CD4-positive, alpha-beta memory T cell (primary cell): ENCODE data around the gene NOCT. TPM values are rescaled to one million over a fixed set of nuclear protein-coding genes. Genes with fewer than 3 reads are reported as not detected.

Source experiments
- CTCF ChIA-PET: fragments of 350-600 bp; sonication (Branson Sonifier 250); formaldehyde crosslinking; loops from one replicate; lab custom pipeline; 2021; ENCODE audit warnings: inconsistent platforms; ENCODE audit not compliant: partially characterized antibody; lab: Charles Lee
- POLR2A ChIA-PET: fragments of 350-600 bp; sonication (Branson Sonifier 250); formaldehyde crosslinking; loops from one replicate; lab custom pipeline; 2021; ENCODE audit not compliant: partially characterized antibody; lab: Charles Lee
- DNase-seq, 5 donors: peaks; one replicate each; pipeline versions ENCODE4 v3.0.0 to v3.0.0-alpha.2; 2020 to 2022; ENCODE audit warnings: mixed read lengths in 1 of 5
- H3K27ac ChIP-seq: one replicate; pipeline ENCODE4 v1.7.0; 2013; ENCODE audit warnings: low read depth, low read length
- H3K27me3 ChIP-seq: 2 replicates; pipeline ENCODE4 v1.7.0; 2013; ENCODE audit warnings: mild to moderate bottlenecking, low read length, moderate library complexity; ENCODE audit not compliant: insufficient read depth
- H3K36me3 ChIP-seq: 2 replicates; pipeline ENCODE4 v1.7.0; 2013; ENCODE audit warnings: mild to moderate bottlenecking, low read length, moderate library complexity; ENCODE audit not compliant: insufficient read depth
- H3K4me1 ChIP-seq: 2 replicates; pipeline ENCODE4 v1.7.0; 2013; ENCODE audit warnings: mild to moderate bottlenecking, low read length, moderate library complexity; ENCODE audit not compliant: insufficient read depth
- H3K4me3 ChIP-seq, 2 donors: one replicate each; pipeline ENCODE4 v1.7.0; 2013; ENCODE audit warnings: low read length in 2 of 2, mild to moderate bottlenecking in 1 of 2
- H3K9me3 ChIP-seq, 2 donors: one replicate each; pipeline ENCODE4 v1.7.0; 2013; ENCODE audit warnings: low read length in 2 of 2, control low read depth in 1 of 2; ENCODE audit not compliant: control insufficient read depth in 1 of 2
- H3K27ac Mint-ChIP-seq, 7 donors: one replicate each; pipeline ENCODE4 v1.8.0; 2020 to 2021; ENCODE audit warnings: mixed read lengths in 7 of 7, mild to moderate bottlenecking in 6 of 7, inconsistent platforms in 3 of 7, moderate library complexity in 3 of 7
- H3K27me3 Mint-ChIP-seq, 2 donors: one replicate each; pipeline ENCODE4 v1.8.0; 2020 to 2021; ENCODE audit warnings: mixed read lengths in 2 of 2
- H3K36me3 Mint-ChIP-seq, 2 donors: one replicate each; pipeline ENCODE4 v1.8.0; 2020 to 2021; ENCODE audit warnings: mixed read lengths in 2 of 2, inconsistent platforms in 1 of 2, mild to moderate bottlenecking in 1 of 2
- H3K4me1 Mint-ChIP-seq, 4 donors: one replicate each; pipeline ENCODE4 v1.8.0; 2020 to 2021; ENCODE audit warnings: mixed read lengths in 4 of 4, mild to moderate bottlenecking in 1 of 4
- H3K4me3 Mint-ChIP-seq, 8 donors: one replicate each; pipeline ENCODE4 v1.8.0; 2020 to 2021; ENCODE audit warnings: mixed read lengths in 8 of 8, mild to moderate bottlenecking in 7 of 8, moderate library complexity in 6 of 8, inconsistent platforms in 3 of 8
- H3K9me3 Mint-ChIP-seq, 8 donors: one replicate each; pipeline ENCODE4 v1.8.0; 2020 to 2021; ENCODE audit warnings: mixed read lengths in 8 of 8, mild to moderate bottlenecking in 5 of 8, inconsistent platforms in 3 of 8, moderate library complexity in 1 of 8
- intact Hi-C: fragments of 100-400 bp; cut with micrococcal nuclease; formaldehyde crosslinking; loops from one replicate; pipeline ENCODE4 v1.15.1; 2023
- polyA plus RNA-seq, 2 donors: library from polyadenylated mRNA; unstranded; fragments of 300-500 nt; fragmentation: Illumina TruSeq; gene quantifications; one replicate each; pipeline ENCODE4 v1.2.3, GENCODE V29; 2021
- total RNA-seq, 2 experiments: library from RNA; stranded (reverse); gene quantifications; one replicate each; pipeline ENCODE4 v1.2.3, GENCODE V29; 2021

The NOCT gene
- total and polyA plus RNA-seq, 4 experiments from 2014 or later = 0.14 to 1.7 (median 1.1) TPM

DNA sequence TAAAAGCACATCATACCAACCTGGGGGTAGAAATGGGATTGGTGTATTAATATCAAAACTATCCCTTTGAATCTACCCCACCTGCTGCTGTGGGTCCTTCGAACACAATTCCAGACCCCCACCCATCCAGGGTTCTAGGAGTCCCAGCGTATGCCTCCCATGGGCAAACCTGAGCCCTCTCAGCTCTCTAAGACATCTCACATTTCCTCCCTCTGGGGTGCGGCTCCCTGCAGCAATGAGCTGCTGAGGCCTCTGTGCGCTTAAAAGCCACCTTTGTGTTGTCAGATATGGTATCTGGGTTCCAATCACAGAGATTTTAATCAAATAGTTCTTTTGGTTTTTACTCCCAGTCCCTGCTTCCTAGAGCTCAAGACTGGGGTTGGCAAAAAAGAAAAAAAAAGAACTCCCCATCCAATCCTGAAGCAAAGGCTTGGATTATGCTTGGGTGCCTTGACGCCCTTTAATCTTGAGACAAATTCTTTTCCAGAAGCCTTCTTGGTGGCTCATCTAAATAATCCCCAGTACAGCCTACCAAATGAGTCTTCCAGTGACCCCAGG, 37.5 kb upstream of the NOCT start:
- no peak overlapping the region for H3K27ac Mint-ChIP-seq
- H3K36me3 Mint-ChIP-seq = no peaks in the 10 kb centered on the region
- H3K4me3 Mint-ChIP-seq = no peak overlapping the region
- H3K27me3 Mint-ChIP-seq = peaks cover 1% of the 10 kb centered on the region in 2 donors
- CTCF ChIA-PET = no interaction called here
- Histone ChIP-seq H3K27ac (no peak overlapping the region), H3K27me3 (no peaks in the 10 kb centered on the region), H3K4me3 (no peak overlapping the region), H3K4me1 (no peaks in the 10 kb centered on the region), H3K36me3 (no peaks in the 10 kb centered on the region), H3K9me3 (no peaks in the 10 kb centered on the region)
- intact Hi-C loops = no loop called here
- H3K4me1 Mint-ChIP-seq = no peaks in the 10 kb centered on the region
- POLR2A ChIA-PET = no interaction called here
- H3K9me3 Mint-ChIP-seq = no peaks in the 10 kb centered on the region
- DNase-seq = no peak

DNA sequence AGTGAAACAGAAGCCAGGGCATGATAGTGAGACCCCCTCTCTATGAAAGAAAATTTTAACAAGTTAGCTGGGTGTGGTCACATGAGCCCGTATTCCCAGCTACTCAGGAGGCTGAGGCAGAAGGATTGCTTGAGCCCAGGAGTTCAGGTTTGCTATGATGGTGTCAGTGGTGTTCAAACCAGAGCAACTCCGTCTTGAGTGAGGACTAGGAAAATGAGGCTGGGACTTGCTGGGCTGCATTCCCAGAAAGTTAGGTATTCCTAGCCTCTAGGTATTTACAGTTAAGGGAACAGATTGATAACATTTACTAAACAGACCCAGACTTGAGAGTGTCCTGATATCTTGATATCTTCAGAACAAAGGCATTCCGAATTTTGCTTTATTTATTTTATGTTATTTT, 37.0 kb upstream of the NOCT start:
- Mint-ChIP-seq H3K4me1 (no peaks in the 10 kb centered on the region), H3K9me3 (no peaks in the 10 kb centered on the region), H3K27ac (no peak overlapping the region), H3K36me3 (no peaks in the 10 kb centered on the region), H3K4me3 (no peak overlapping the region), H3K27me3 (peaks cover 1% of the 10 kb centered on the region in 2 donors)
- H3K36me3 ChIP-seq = no peaks in the 10 kb centered on the region
- intact Hi-C loops = no loop called here
- no peaks in the 10 kb centered on the region for H3K27me3 ChIP-seq
- no peak for DNase-seq
- ChIA-PET CTCF (no interaction called here), POLR2A (no interaction called here)
- H3K9me3 ChIP-seq = no peaks in the 10 kb centered on the region
- no peak overlapping the region for H3K27ac ChIP-seq
- H3K4me1 ChIP-seq = no peaks in the 10 kb centered on the region
- H3K4me3 ChIP-seq = no peak overlapping the region

DNA sequence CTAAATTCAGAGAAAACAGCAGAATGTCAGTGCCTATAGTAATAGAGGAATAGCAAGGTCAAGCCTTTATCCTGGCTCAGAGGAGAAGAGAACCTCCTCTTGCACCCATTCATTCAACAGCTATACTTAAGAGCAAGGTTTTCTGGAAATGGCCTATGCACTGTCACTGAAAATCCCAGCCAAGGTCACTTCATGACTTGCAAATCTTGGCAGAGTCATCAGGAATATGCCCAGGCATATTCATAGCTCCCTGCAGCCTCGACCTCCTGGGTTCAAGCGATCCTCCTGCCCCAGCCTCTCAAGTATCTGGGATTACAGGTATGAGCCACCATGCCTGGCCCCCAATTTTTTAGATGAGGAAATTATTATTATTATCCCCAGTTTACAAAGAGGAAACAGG, 35.8 kb upstream of the NOCT start:
- ChIA-PET POLR2A (no interaction called here), CTCF (no interaction called here)
- intact Hi-C loops = no loop called here
- Histone ChIP-seq H3K4me3 (no peak overlapping the region), H3K27ac (no peak overlapping the region), H3K4me1 (no peaks in the 10 kb centered on the region), H3K36me3 (no peaks in the 10 kb centered on the region), H3K9me3 (no peaks in the 10 kb centered on the region), H3K27me3 (no peaks in the 10 kb centered on the region)
- Mint-ChIP-seq H3K27ac (no peak overlapping the region), H3K36me3 (no peaks in the 10 kb centered on the region), H3K4me3 (no peak overlapping the region), H3K4me1 (no peaks in the 10 kb centered on the region), H3K27me3 (peaks cover 1% of the 10 kb centered on the region in 2 donors), H3K9me3 (no peaks in the 10 kb centered on the region)
- DNase-seq = no peak

DNA sequence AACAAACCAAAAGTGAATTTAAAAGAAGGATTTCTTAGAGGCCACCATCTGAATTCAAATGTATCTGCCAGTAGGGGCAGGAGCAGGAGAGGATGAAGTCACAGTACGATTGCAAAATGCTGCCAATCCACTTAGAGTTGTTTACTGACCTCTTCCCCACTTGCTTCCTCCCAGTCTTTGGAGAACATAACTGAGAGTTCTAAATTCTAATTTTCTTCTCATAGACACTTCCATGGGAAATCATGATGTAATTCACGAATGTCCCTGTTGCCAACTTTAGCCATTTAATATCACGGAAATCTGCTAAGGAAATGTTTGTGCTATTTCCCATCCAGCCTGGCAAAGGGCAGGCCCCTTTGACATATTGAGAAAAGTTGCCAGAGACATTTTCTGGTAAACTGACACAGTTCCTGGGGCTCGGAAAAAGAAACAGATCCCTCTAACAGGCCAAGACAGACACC, 33.6 kb upstream of the NOCT start:
- H3K9me3 Mint-ChIP-seq = peaks cover 0 to 4% (median 0%) of the 10 kb centered on the region in 8 donors
- no peaks in the 10 kb centered on the region for H3K4me1 Mint-ChIP-seq
- no peak overlapping the region for H3K4me3 Mint-ChIP-seq
- CTCF ChIA-PET = no interaction called here
- POLR2A ChIA-PET = no interaction called here
- peaks cover 1% of the 10 kb centered on the region in 2 donors for H3K27me3 Mint-ChIP-seq
- no peaks in the 10 kb centered on the region for H3K36me3 ChIP-seq
- no peak overlapping the region for H3K27ac ChIP-seq
- no peaks in the 10 kb centered on the region for H3K9me3 ChIP-seq
- no peak overlapping the region for H3K27ac Mint-ChIP-seq
- H3K4me1 ChIP-seq = no peaks in the 10 kb centered on the region
- H3K4me3 ChIP-seq = no peak overlapping the region
- no peaks in the 10 kb centered on the region for H3K36me3 Mint-ChIP-seq
- H3K27me3 ChIP-seq = no peaks in the 10 kb centered on the region
- DNase-seq = no peak
- intact Hi-C loops = no loop called here

DNA sequence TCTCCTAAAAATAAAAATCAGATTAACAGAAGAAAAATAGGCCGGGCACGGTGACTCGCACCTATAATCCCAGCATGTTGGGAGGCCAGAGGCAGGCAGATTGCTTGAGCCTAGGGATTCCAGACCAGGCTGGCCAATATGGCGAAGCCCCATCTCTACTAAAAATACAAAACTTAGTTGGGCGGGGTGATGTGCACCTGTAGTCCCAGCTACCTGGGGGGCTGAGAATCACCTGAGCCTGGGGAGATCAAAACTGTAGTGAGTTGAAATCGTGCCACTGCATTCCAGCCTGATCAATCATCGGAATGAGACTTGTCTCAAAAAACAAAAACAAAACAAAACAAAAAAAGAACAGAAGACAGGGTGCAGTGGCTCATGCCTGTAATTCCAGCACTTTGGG, 32.8 kb upstream of the NOCT start:
- Histone ChIP-seq H3K4me1 (no peaks in the 10 kb centered on the region), H3K9me3 (no peaks in the 10 kb centered on the region), H3K4me3 (no peak overlapping the region), H3K36me3 (no peaks in the 10 kb centered on the region), H3K27ac (no peak overlapping the region), H3K27me3 (no peaks in the 10 kb centered on the region)
- Mint-ChIP-seq H3K27ac (no peak overlapping the region), H3K4me3 (no peak overlapping the region), H3K9me3 (peaks cover 0 to 4% (median 0%) of the 10 kb centered on the region in 8 donors), H3K36me3 (no peaks in the 10 kb centered on the region), H3K4me1 (no peaks in the 10 kb centered on the region), H3K27me3 (peaks cover 1% of the 10 kb centered on the region in 2 donors)
- no peak for DNase-seq
- intact Hi-C loops = no loop called here
- ChIA-PET POLR2A (no interaction called here), CTCF (no interaction called here)

DNA sequence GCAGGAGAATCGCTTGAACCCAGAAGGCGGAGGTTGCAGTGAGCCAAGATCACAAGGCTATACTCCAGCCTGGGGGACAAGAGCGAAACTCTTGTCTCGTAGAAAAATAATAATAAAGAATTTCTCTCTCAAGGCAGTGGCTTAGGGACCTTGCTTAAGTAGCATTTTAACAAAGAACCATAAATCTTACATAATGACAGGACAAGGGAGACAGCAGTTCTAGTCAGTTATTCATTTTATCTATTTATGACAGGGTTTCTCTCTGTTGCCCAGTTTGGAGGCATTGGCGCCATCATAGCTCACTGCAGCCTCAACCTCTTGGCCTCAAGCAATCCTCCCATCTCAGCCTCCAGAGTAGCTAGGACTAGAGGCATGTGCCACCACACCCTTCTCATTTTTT, 31.9 kb upstream of the NOCT start:
- Histone ChIP-seq H3K4me3 (no peak overlapping the region), H3K27me3 (no peaks in the 10 kb centered on the region), H3K9me3 (no peaks in the 10 kb centered on the region), H3K4me1 (no peaks in the 10 kb centered on the region), H3K36me3 (no peaks in the 10 kb centered on the region), H3K27ac (no peak overlapping the region)
- H3K9me3 Mint-ChIP-seq = peaks cover 0 to 4% (median 0%) of the 10 kb centered on the region in 8 donors
- H3K27ac Mint-ChIP-seq = no peak overlapping the region
- no peaks in the 10 kb centered on the region for H3K4me1 Mint-ChIP-seq
- intact Hi-C loops = no loop called here
- ChIA-PET CTCF (no interaction called here), POLR2A (no interaction called here)
- no peak for DNase-seq
- H3K27me3 Mint-ChIP-seq = peaks cover 7% of the 10 kb centered on the region in 2 donors
- H3K4me3 Mint-ChIP-seq = no peak overlapping the region
- H3K36me3 Mint-ChIP-seq = no peaks in the 10 kb centered on the region

DNA sequence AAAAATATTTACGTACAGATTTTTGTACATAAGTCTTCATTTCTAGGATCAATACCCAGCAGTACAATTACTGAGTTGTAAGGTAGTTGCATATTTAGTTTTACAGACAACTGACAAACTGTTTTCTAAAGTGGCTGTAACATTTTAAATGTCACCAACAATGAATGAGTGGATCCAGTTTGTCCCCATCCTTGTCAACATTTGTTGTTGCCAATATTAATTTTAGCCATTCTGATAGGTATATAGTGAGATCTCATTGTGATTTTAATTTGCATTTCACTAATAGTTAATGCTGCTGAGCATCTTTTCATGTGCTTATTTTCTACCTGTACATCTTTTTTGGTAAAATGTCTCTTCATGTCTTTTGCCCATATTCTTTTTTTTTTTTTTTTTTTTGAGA, 30.9 kb upstream of the NOCT start:
- ChIA-PET CTCF (no interaction called here), POLR2A (no interaction called here)
- intact Hi-C loops = no loop called here
- no peak for DNase-seq
- Histone ChIP-seq H3K9me3 (no peaks in the 10 kb centered on the region), H3K4me3 (no peak overlapping the region), H3K4me1 (no peaks in the 10 kb centered on the region), H3K36me3 (no peaks in the 10 kb centered on the region), H3K27ac (no peak overlapping the region), H3K27me3 (no peaks in the 10 kb centered on the region)
- no peaks in the 10 kb centered on the region for H3K36me3 Mint-ChIP-seq
- no peaks in the 10 kb centered on the region for H3K4me1 Mint-ChIP-seq
- no peak overlapping the region for H3K27ac Mint-ChIP-seq
- peaks cover 8 to 10% of the 10 kb centered on the region in 2 donors for H3K27me3 Mint-ChIP-seq
- H3K9me3 Mint-ChIP-seq = peaks cover 0 to 4% (median 0%) of the 10 kb centered on the region in 8 donors
- H3K4me3 Mint-ChIP-seq = no peak overlapping the region

DNA sequence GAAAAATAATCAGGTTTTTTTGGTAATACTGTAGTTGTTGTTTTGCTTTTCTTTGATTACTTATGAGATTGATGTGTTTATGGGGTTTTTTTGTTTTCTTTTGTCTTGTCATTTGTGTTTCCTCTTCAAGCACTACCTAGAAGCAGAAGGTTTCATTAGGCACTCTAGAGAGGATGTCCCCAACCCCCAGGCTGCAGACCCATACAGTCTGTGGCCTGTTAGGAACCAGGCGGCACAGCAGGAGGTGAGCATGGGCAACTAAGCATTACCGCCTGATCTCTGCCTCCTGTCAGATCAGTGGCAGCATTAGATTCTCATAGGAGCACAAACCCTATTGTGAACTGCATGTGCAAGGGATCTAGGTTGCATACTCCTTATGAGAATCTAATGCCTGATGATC, 22.9 kb upstream of the NOCT start:
- H3K27ac Mint-ChIP-seq = no peak overlapping the region
- peaks cover 9 to 15% of the 10 kb centered on the region in 2 donors for H3K27me3 Mint-ChIP-seq
- Histone ChIP-seq H3K9me3 (no peaks in the 10 kb centered on the region), H3K4me3 (no peak overlapping the region), H3K36me3 (no peaks in the 10 kb centered on the region), H3K27ac (no peak overlapping the region), H3K4me1 (no peaks in the 10 kb centered on the region), H3K27me3 (no peaks in the 10 kb centered on the region)
- H3K36me3 Mint-ChIP-seq = no peaks in the 10 kb centered on the region
- H3K4me1 Mint-ChIP-seq = no peaks in the 10 kb centered on the region
- ChIA-PET POLR2A (no interaction called here), CTCF (no interaction called here)
- intact Hi-C loops = no loop called here
- H3K4me3 Mint-ChIP-seq = no peak overlapping the region
- no peak for DNase-seq
- no peaks in the 10 kb centered on the region for H3K9me3 Mint-ChIP-seq
